K562 (cell line): ENCODE measurements around the gene ZNF165. TPM values are rescaled to one million over a fixed set of nuclear protein-coding genes. Genes with fewer than 3 reads are reported as not detected.

Source experiments
- ARNT ChIP-seq, 2 experiments: fragments of 450-650 bp; IDR thresholded peaks; 2 replicates each; pipeline ENCODE4 v1.6.1; 2016; ENCODE audit warnings: mild to moderate bottlenecking in 1 of 2
- CEBPG ChIP-seq, 3 experiments: fragments of 200-800 bp in 1 of 3; sonication (Bioruptor generic) in 1 of 3; sonication (generic) in 1 of 3; formaldehyde crosslinking in 1 of 3; IDR thresholded peaks in 2 of 3; conservative IDR thresholded peaks in 1 of 3; 2 replicates each; pipeline versions ENCODE4 v1.6.1 to v1.8.0; 2016 to 2022; ENCODE audit warnings: missing compliant biosample characterization in 2 of 3, missing genetic modification characterization in 2 of 3, mild to moderate bottlenecking in 1 of 3, missing genetic modification reagents in 1 of 3
- FOXA1 ChIP-seq: fragments of 450-650 bp; IDR thresholded peaks from 2 replicates; pipeline ENCODE4 v1.6.1; 2016; ENCODE audit warnings: mild to moderate bottlenecking, borderline replicate concordance
- GABPB1 ChIP-seq: sonication (generic); formaldehyde crosslinking; IDR thresholded peaks from 2 replicates; pipeline ENCODE4 v1.8.0; 2022; ENCODE audit warnings: mild to moderate bottlenecking, missing genetic modification reagents
- GATA2 ChIP-seq: sonication (generic); formaldehyde crosslinking; IDR thresholded peaks from 2 replicates; pipeline ENCODE4 v1.4.0; 2020; ENCODE audit warnings: mild to moderate bottlenecking, missing genetic modification reagents
- KDM4B ChIP-seq, 2 experiments: fragments of 450-650 bp in 1 of 2; sonication (generic) in 1 of 2; IDR thresholded peaks; 2 replicates each; pipeline ENCODE4 v1.6.1; 2016 to 2017; ENCODE audit warnings: borderline replicate concordance in 2 of 2, antibody characterized with exemption in 1 of 2, low read depth in 1 of 2, mild to moderate bottlenecking in 1 of 2
- NR2F6 ChIP-seq: fragments of 450-650 bp; formaldehyde crosslinking; IDR thresholded peaks from 2 replicates; pipeline ENCODE4 v1.4.0; 2020; ENCODE audit warnings: mild to moderate bottlenecking
- RFX5 ChIP-seq: IDR thresholded peaks from 2 replicates; pipeline ENCODE4 v1.6.1; 2011; ENCODE audit warnings: low read depth, mild to moderate bottlenecking, improper control_type of control experiment, low read length
- RNF2 ChIP-seq: sonication (generic); IDR thresholded peaks from 2 replicates; pipeline ENCODE4 v1.6.1; 2016
- SIN3A ChIP-seq, 2 experiments: fragments of 150-350 bp in 1 of 2; IDR thresholded peaks; 2 replicates each; pipeline ENCODE4 v1.6.1; 2011 to 2016; ENCODE audit warnings: borderline replicate concordance in 2 of 2, low read depth in 2 of 2, low read length in 2 of 2, mild to moderate bottlenecking in 2 of 2, moderate library complexity in 2 of 2; ENCODE audit not compliant: control insufficient read depth in 1 of 2
- SMAD1 ChIP-seq: fragments of 150-350 bp; IDR thresholded peaks from 2 replicates; pipeline ENCODE4 v1.6.1; 2014; ENCODE audit warnings: low read length, low read depth; ENCODE audit not compliant: partially characterized antibody
- TAL1 ChIP-seq: fragments of 450-650 bp; IDR thresholded peaks from 2 replicates; pipeline ENCODE4 v1.6.1; 2016; ENCODE audit warnings: mild to moderate bottlenecking
- TCF7L2 ChIP-seq: fragments of 150-350 bp; IDR thresholded peaks from 2 replicates; pipeline ENCODE4 v1.6.1; 2016; ENCODE audit warnings: low read depth, mild to moderate bottlenecking, low read length, moderate library complexity
- TFAM ChIP-seq: fragments of 250-450 bp; sonication (Bioruptor Pico); conservative IDR thresholded peaks from 2 replicates; pipeline ENCODE4 v1.5.0; 2021; ENCODE audit warnings: mild to moderate bottlenecking, moderate library complexity
- ZFPM2 ChIP-seq: fragments of 250-450 bp; sonication (Bioruptor Pico); IDR thresholded peaks from 2 replicates; pipeline ENCODE4 v1.5.1; 2022; ENCODE audit warnings: mild to moderate bottlenecking
- ZNF184 ChIP-seq: sonication (generic); formaldehyde crosslinking; IDR thresholded peaks from 2 replicates; pipeline ENCODE4 v1.5.0; 2020; ENCODE audit warnings: missing genetic modification reagents
- ZNF583 ChIP-seq: fragments of 250-450 bp; sonication (Bioruptor Pico); IDR thresholded peaks from 2 replicates; pipeline ENCODE4 v1.4.0; 2020
- ZNF77 ChIP-seq: fragments of 250-450 bp; sonication (Bioruptor Pico); IDR thresholded peaks from 2 replicates; pipeline ENCODE4 v1.5.0; 2020
- polyA plus RNA-seq, 8 experiments: library from polyadenylated mRNA; depleted of rRNA in 4 of 8; stranded (reverse) in 5 of 8; unstranded in 3 of 8; fragments of >200 nt; fragmentation: Nextera tagmentation in 2 of 8; fragmentation: Illumina TruSeq in 1 of 8; extraction: Ambion mirVana in 2 of 8; extraction: Trizol in 1 of 8; gene quantifications; 2 replicates each; pipeline versions ENCODE4 v1.2.1 to v1.2.3, GENCODE V29; 2011 to 2014; ENCODE audit warnings: inconsistent platforms in 1 of 8, missing spikeins in 1 of 8
- total RNA-seq, 7 experiments: library from RNA; depleted of rRNA in 6 of 7; stranded (reverse); fragments of >200 nt in 6 of 7; fragmentation: Illumina TruSeq in 2 of 7; extraction: Trizol in 2 of 7; gene quantifications; 2 replicates each; pipeline versions ENCODE4 v1.2.1 to v1.2.3, GENCODE V29; 2011 to 2021; ENCODE audit warnings: low replicate concordance in 1 of 7
- TF ChIP-seq, protein P1 (sequence below), 2 experiments: IDR thresholded peaks; 2 replicates each; pipeline ENCODE4 v1.6.1; 2011; ENCODE audit warnings: borderline replicate concordance in 1 of 2, control low read depth in 1 of 2, low read depth in 1 of 2, low read length in 1 of 2, mild to moderate bottlenecking in 1 of 2, mixed read lengths in 1 of 2, moderate library complexity in 1 of 2; ENCODE audit not compliant: insufficient read depth in 1 of 2, insufficient read length in 1 of 2, poor library complexity in 1 of 2, severe bottlenecking in 1 of 2; ENCODE audit errors: extremely low read depth in 1 of 2

The ZNF165 gene
- total and polyA plus RNA-seq, 9 of the 15 experiments (the other 6 are each of a cell fraction or from before 2014, with no cell fraction given) = 0.82 to 3.6 (median 1.2) TPM

DNA sequence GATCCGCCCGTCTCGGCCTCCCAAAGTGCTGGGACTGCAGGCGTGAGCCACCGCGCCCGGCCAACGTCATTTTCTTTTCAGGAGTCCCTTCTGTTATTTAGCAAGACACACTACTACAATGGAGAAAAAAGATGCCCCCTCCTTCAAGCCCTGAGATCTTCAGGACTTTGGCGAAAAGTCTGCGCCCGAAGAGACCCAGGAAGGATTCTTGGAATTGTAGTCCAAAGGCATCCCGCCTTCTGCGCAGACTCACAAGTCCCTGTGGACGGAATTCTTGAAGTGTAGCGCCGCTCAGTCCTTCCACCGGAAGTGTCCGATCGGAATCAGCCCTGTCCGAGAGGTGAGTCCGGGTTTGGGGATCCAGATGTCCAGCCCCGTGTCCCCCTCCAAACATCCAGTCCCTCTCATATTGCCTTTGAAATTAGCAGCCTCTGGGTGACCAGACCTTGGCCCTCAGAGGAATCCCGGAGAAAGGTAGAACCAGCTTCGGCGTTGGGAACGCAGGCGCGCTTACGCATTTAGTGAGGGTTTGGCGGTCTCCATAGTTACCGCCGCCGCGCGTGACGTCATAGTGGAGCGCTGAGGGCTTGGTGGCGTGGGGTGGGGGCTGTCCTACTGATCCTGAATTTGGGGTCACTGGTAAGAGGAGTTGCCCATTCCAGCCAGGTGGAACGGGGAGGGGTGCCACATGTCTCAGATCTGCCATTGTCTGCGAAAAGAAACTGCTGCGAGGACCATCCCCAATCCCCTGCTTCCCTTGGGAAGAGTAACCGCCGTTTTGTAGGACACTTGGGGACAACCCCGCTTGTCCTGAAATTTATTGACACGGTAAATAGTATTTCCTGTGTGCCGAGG, 490 bp downstream of the ZNF165 start (continued):
- TF ChIP-seq TFAM (CRISPR knock-in tag) (no peak), SMAD1 (peak; percentile 29), NR2F6 (CRISPR knock-in tag) (peak; percentile 71; the same call in 1 of the 2 replicates), RFX5 (peak; percentile 71), GABPB1 (CRISPR knock-in tag) (peak; percentile 100), FOXA1 (no peak), KDM4B (IDR thresholded peaks at IDR 0.05; ENCODE audit: borderline replicate concordance in 2 of 2, low read depth in 1 of 2) (peak in 1 of 2 experiments; percentile 96; a peak in 2 of 4 replicates), GATA2 (no peak), ZFPM2 (CRISPR knock-in tag) (0 out of 2 replicates have a peak, but pooled peaks have one; percentile 49), RNF2 (peak; percentile 87), SIN3A (IDR thresholded peaks at IDR 0.05; ENCODE audit: borderline replicate concordance in 2 of 2, control insufficient read depth in 1 of 2, low read depth in 2 of 2, low read length in 2 of 2) (peak; percentile 70 to 93; a peak in 3 of 4 replicates), ZNF77 (CRISPR knock-in tag) (no peak), TCF7L2 (no peak), TAL1 (no peak; the same call in 1 of the 2 replicates), ZNF184 (CRISPR knock-in tag) (no peak), ARNT (IDR thresholded peaks at IDR 0.05) (peak; percentile 80 to 95; a peak in 3 of 4 replicates), ZNF583 (CRISPR knock-in tag) (peak; percentile 73; the same call in 1 of the 2 replicates), CEBPG (CRISPR knock-in tag; IDR thresholded peaks at IDR 0.05) (0 out of 2 replicates have a peak, but pooled peaks have one; percentile 15), CEBPG (tag; conservative IDR thresholded peaks at IDR 0.05 in 1 of 2, IDR thresholded peaks at IDR 0.05 in 1 of 2) (no peak; a peak in 1 of 4 replicates)
- TF ChIP-seq, protein P1, sequence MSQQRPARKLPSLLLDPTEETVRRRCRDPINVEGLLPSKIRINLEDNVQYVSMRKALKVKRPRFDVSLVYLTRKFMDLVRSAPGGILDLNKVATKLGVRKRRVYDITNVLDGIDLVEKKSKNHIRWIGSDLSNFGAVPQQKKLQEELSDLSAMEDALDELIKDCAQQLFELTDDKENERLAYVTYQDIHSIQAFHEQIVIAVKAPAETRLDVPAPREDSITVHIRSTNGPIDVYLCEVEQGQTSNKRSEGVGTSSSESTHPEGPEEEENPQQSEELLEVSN (IDR thresholded peaks at IDR 0.05; ENCODE audit: borderline replicate concordance in 1 of 2, extremely low read depth in 1 of 2, insufficient read depth in 1 of 2, insufficient read length in 1 of 2, low read depth in 1 of 2, low read length in 1 of 2, poor library complexity in 1 of 2, severe bottlenecking in 1 of 2) = peak; percentile 11 to 17
